Vagina (tissue), 2 donors: Measurements from ENCODE around the gene DKC1.

Experiments
- POLR2A ChIP-seq, 2 donors: fragments of 450-650 bp; IDR thresholded peaks; one replicate each; pipeline ENCODE4 v1.6.1; 2017; ENCODE audit warnings: antibody characterized with exemption in 2 of 2, mild to moderate bottlenecking in 2 of 2, moderate library complexity in 2 of 2
- TF ChIP-seq, protein P1 (sequence below), 3 experiments: fragments of 450-650 bp in 2 of 3; fragments of 200-600 bp in 1 of 3; sonication (generic) in 1 of 3; IDR thresholded peaks; one replicate each; pipeline ENCODE4 v1.5.1; 2017 to 2019; ENCODE audit warnings: antibody characterized with exemption in 3 of 3, mild to moderate bottlenecking in 2 of 3, moderate library complexity in 2 of 3

DNA sequence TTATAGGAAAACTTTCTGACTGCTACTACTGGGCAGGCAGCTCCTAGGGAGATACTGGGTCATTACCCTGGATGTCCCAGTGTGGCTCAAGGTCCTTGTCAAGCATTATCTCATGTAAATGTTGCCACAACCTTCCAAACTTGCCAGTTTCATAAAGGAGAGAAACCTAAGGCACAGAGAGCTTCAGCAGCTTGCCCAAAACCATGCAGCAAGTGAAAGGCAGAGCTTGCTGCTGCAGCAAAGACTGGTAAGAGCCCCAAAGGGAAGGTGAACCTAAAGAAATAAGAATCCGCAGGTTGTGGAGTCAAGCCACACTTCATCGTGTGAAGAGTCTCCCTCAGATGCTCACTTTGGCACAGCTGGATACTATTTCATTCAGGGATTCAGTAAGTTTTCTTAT, 40.3 kb downstream of the DKC1 start:
- no peak for TF ChIP-seq POLR2A (IDR thresholded peaks at IDR 0.05)
- TF ChIP-seq, protein P1, sequence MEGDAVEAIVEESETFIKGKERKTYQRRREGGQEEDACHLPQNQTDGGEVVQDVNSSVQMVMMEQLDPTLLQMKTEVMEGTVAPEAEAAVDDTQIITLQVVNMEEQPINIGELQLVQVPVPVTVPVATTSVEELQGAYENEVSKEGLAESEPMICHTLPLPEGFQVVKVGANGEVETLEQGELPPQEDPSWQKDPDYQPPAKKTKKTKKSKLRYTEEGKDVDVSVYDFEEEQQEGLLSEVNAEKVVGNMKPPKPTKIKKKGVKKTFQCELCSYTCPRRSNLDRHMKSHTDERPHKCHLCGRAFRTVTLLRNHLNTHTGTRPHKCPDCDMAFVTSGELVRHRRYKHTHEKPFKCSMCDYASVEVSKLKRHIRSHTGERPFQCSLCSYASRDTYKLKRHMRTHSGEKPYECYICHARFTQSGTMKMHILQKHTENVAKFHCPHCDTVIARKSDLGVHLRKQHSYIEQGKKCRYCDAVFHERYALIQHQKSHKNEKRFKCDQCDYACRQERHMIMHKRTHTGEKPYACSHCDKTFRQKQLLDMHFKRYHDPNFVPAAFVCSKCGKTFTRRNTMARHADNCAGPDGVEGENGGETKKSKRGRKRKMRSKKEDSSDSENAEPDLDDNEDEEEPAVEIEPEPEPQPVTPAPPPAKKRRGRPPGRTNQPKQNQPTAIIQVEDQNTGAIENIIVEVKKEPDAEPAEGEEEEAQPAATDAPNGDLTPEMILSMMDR (IDR thresholded peaks at IDR 0.05), result no peak
